H1 (cell line): Measurements from ENCODE around the gene RELB. TPM values are rescaled to one million over a fixed set of nuclear protein-coding genes. Genes with fewer than 3 reads are reported as not detected.

Source experiments
- CTCF ChIA-PET: fragments of 300-600 bp; sonication (Branson Sonifier 250); formaldehyde crosslinking; loops from one replicate; lab custom pipeline; 2021; ENCODE audit not compliant: partially characterized antibody; lab: Charles Lee
- POLR2A ChIA-PET: fragments of 300-600 bp; sonication (Branson Sonifier 250); formaldehyde crosslinking; loops from one replicate; lab custom pipeline; 2021; ENCODE audit warnings: inconsistent platforms; ENCODE audit not compliant: partially characterized antibody; lab: Charles Lee
- DNase-seq, 2 experiments: peaks; one replicate each; pipeline versions ENCODE4 v3.0.0 to v3.0.0-alpha.2; 2010 to 2022; ENCODE audit warnings: low spot score in 2 of 2, low read depth in 1 of 2, mixed read lengths in 1 of 2
- FAIRE-seq: peaks from 2 replicates; lab custom pipeline; 2011; peaks lifted over from hg19 to GRCh38; lab: Jason Lieb, UNC
- H2AFZ ChIP-seq: 2 replicates; pipeline ENCODE4 v1.8.1; 2012; ENCODE audit warnings: low read length, inconsistent platforms
- H2AK5ac ChIP-seq: 2 replicates; pipeline ENCODE4 v1.6.1; 2013; ENCODE audit warnings: low read depth, low read length
- H2BK120ac ChIP-seq: replicated peaks from 2 replicates; pipeline ENCODE3; 2013; ENCODE audit warnings: low read depth, low read length, inconsistent platforms
- H2BK12ac ChIP-seq: 2 replicates; pipeline ENCODE4 v1.6.1; 2013; ENCODE audit warnings: low read depth, low read length
- H2BK15ac ChIP-seq: 2 replicates; pipeline ENCODE4 v1.6.1; 2013; ENCODE audit warnings: low read length
- H2BK20ac ChIP-seq: 2 replicates; pipeline ENCODE4 v1.6.1; 2013; ENCODE audit warnings: low read length
- H2BK5ac ChIP-seq: 2 replicates; pipeline ENCODE4 v1.6.1; 2013; ENCODE audit warnings: low read depth, low read length
- H3K14ac ChIP-seq: 2 replicates; pipeline ENCODE4 v1.6.1; 2013; ENCODE audit warnings: inconsistent platforms; ENCODE audit not compliant: insufficient read length
- H3K18ac ChIP-seq: 2 replicates; pipeline ENCODE4 v1.6.1; 2013; ENCODE audit warnings: low read length; ENCODE audit errors: extremely low read depth
- H3K23ac ChIP-seq: 2 replicates; pipeline ENCODE4 v1.6.1; 2013; ENCODE audit warnings: inconsistent platforms; ENCODE audit not compliant: insufficient read length
- H3K23me2 ChIP-seq: 2 replicates; pipeline ENCODE4 v1.6.1; 2013; ENCODE audit warnings: low read depth, low read length
- H3K27ac ChIP-seq: 2 replicates; pipeline ENCODE4 v1.6.1; 2011; ENCODE audit warnings: low read depth, low read length, inconsistent platforms
- H3K27me3 ChIP-seq, 4 experiments: replicated peaks in 1 of 4; 1 replicate in 1 of 4; 2 replicates in 3 of 4; pipeline versions ENCODE4 v1.6.1 to v1.8.1; 2011 to 2013; ENCODE audit warnings: low read length in 3 of 4, mild to moderate bottlenecking in 3 of 4, inconsistent platforms in 2 of 4, mixed read lengths in 2 of 4, moderate library complexity in 1 of 4; ENCODE audit not compliant: control insufficient read depth in 3 of 4, insufficient read depth in 3 of 4; ENCODE audit errors: extremely low read depth in 1 of 4
- H3K36me3 ChIP-seq, 4 experiments: 2 replicates each; pipeline versions ENCODE4 v1.6.1 to v1.8.1; 2011 to 2013; ENCODE audit warnings: mild to moderate bottlenecking in 4 of 4, low read length in 3 of 4, moderate library complexity in 2 of 4, control low read depth in 1 of 4, inconsistent platforms in 1 of 4; ENCODE audit not compliant: insufficient read depth in 4 of 4, control insufficient read depth in 2 of 4
- H3K4ac ChIP-seq: replicated peaks from 2 replicates; pipeline ENCODE3; 2013; ENCODE audit warnings: low read length, low read depth, mixed read lengths, inconsistent platforms; ENCODE audit not compliant: insufficient read length
- H3K4me1 ChIP-seq, 4 experiments: replicated peaks in 1 of 4; 1 replicate in 1 of 4; 2 replicates in 3 of 4; pipeline versions ENCODE4 v1.6.1 to v1.8.1; 2011 to 2013; ENCODE audit warnings: low read length in 3 of 4, inconsistent platforms in 2 of 4, mixed read lengths in 1 of 4; ENCODE audit not compliant: insufficient read depth in 4 of 4, control insufficient read depth in 3 of 4
- H3K4me2 ChIP-seq, 2 experiments: 2 replicates each; pipeline versions ENCODE4 v1.6.1 to v1.8.1; 2011 to 2013; ENCODE audit warnings: low read depth in 2 of 2, low read length in 2 of 2, control low read depth in 1 of 2, inconsistent platforms in 1 of 2, mild to moderate bottlenecking in 1 of 2; ENCODE audit not compliant: insufficient read depth in 1 of 2
- H3K4me3 ChIP-seq, 4 experiments: fragments of 200-600, 300-600 bp in 1 of 4; sonication (generic), shearing (Covaris generic), sonication (Bioruptor Twin) in 1 of 4; 2 replicates each; pipeline versions ENCODE4 v1.5.1 to v1.8.1; 2011 to 2016; ENCODE audit warnings: low read length in 4 of 4, low read depth in 3 of 4, control low read depth in 2 of 4, inconsistent platforms in 2 of 4, mild to moderate bottlenecking in 2 of 4, mixed read lengths in 1 of 4, moderate library complexity in 1 of 4; ENCODE audit not compliant: insufficient read depth in 2 of 4; ENCODE audit errors: extremely low read depth in 1 of 4
- H3K56ac ChIP-seq: replicated peaks from 2 replicates; pipeline ENCODE3; 2013; ENCODE audit warnings: low read depth, mild to moderate bottlenecking, mixed read lengths, low read length, inconsistent platforms; ENCODE audit not compliant: insufficient read length
- H3K79me1 ChIP-seq: 2 replicates; pipeline ENCODE4 v1.6.1; 2013; ENCODE audit warnings: low read depth, low read length, control low read depth
- H3K79me2 ChIP-seq, 2 experiments: 2 replicates each; pipeline versions ENCODE4 v1.6.1 to v1.8.1; 2012 to 2013; ENCODE audit warnings: low read length in 2 of 2, mild to moderate bottlenecking in 2 of 2, inconsistent platforms in 1 of 2; ENCODE audit not compliant: insufficient read depth in 2 of 2, control insufficient read depth in 1 of 2
- H3K9ac ChIP-seq, 4 experiments: replicated peaks in 1 of 4; 1 replicate in 1 of 4; 2 replicates in 3 of 4; pipeline versions ENCODE4 v1.6.1 to v1.8.1; 2011 to 2013; ENCODE audit warnings: low read depth in 3 of 4, low read length in 3 of 4, control low read depth in 2 of 4, mild to moderate bottlenecking in 2 of 4, moderate library complexity in 2 of 4, inconsistent platforms in 1 of 4; ENCODE audit errors: extremely low read depth in 1 of 4
- H3K9me3 ChIP-seq, 2 experiments: 2 replicates each; pipeline versions ENCODE4 v1.6.1 to v1.8.1; 2012 to 2013; ENCODE audit warnings: mild to moderate bottlenecking in 2 of 2, moderate library complexity in 2 of 2, control low read depth in 1 of 2, inconsistent platforms in 1 of 2, low read depth in 1 of 2, low read length in 1 of 2, mixed read lengths in 1 of 2; ENCODE audit not compliant: insufficient read depth in 2 of 2
- H4K20me1 ChIP-seq, 2 experiments: replicated peaks in 1 of 2; 2 replicates each; pipeline versions ENCODE3 to v1.8.1; 2011 to 2013; ENCODE audit warnings: inconsistent platforms in 2 of 2, low read length in 2 of 2, mild to moderate bottlenecking in 1 of 2; ENCODE audit not compliant: insufficient read depth in 2 of 2, control insufficient read depth in 1 of 2
- H4K5ac ChIP-seq: 2 replicates; pipeline ENCODE4 v1.6.1; 2013; ENCODE audit warnings: low read length, low read depth, mixed read lengths, inconsistent platforms; ENCODE audit not compliant: insufficient read length
- H4K8ac ChIP-seq: 2 replicates; pipeline ENCODE4 v1.8.0; 2013; ENCODE audit warnings: mild to moderate bottlenecking, moderate library complexity, low read length, inconsistent platforms; ENCODE audit not compliant: insufficient read depth; ENCODE audit errors: extremely low read depth
- H4K91ac ChIP-seq: replicated peaks from 2 replicates; pipeline ENCODE3; 2013; ENCODE audit warnings: low read length, mixed read lengths, inconsistent platforms; ENCODE audit not compliant: insufficient read length
- ATF2 ChIP-seq: IDR thresholded peaks from 2 replicates; pipeline ENCODE4 v1.6.1; 2012; ENCODE audit warnings: low read length, inconsistent platforms
- ATF3 ChIP-seq: IDR thresholded peaks from 2 replicates; pipeline ENCODE4 v1.6.1; 2011; ENCODE audit warnings: low read depth, mild to moderate bottlenecking, low read length; ENCODE audit not compliant: insufficient read depth
- BCL11A ChIP-seq, 2 experiments: IDR thresholded peaks; one replicate each; pipeline ENCODE4 v1.6.1; 2011; ENCODE audit warnings: low read depth in 2 of 2, low read length in 2 of 2, mild to moderate bottlenecking in 2 of 2
- CREB1 ChIP-seq: IDR thresholded peaks from 2 replicates; pipeline ENCODE4 v1.6.1; 2012; ENCODE audit warnings: inconsistent platforms
- CTBP2 ChIP-seq: IDR thresholded peaks from 2 replicates; pipeline ENCODE4 v1.7.0; 2011; ENCODE audit warnings: borderline replicate concordance, mild to moderate bottlenecking, moderate library complexity, mixed read lengths, low read length; ENCODE audit not compliant: insufficient read depth, insufficient read length
- E2F6 ChIP-seq: IDR thresholded peaks from 2 replicates; pipeline ENCODE4 v1.6.1; 2012; ENCODE audit warnings: inconsistent platforms
- NRF1 ChIP-seq: IDR thresholded peaks from 2 replicates; pipeline ENCODE4 v1.6.1; 2011; ENCODE audit warnings: mild to moderate bottlenecking, low read depth, low read length, improper control_type of control experiment
- POU5F1 ChIP-seq: IDR thresholded peaks from 2 replicates; pipeline ENCODE4 v1.6.1; 2011; ENCODE audit warnings: low read depth, mild to moderate bottlenecking, low read length, moderate library complexity
- SUZ12 ChIP-seq: fragments of 200-600 bp; sonication (generic); IDR thresholded peaks from 2 replicates; pipeline ENCODE4 v1.6.1; 2012; ENCODE audit warnings: mild to moderate bottlenecking, inconsistent platforms, low read length, moderate library complexity, mixed read lengths
- USF2 ChIP-seq: IDR thresholded peaks from 2 replicates; pipeline ENCODE4 v1.6.1; 2011; ENCODE audit warnings: low read length, improper control_type of control experiment
- WGBS, 2 experiments: shearing (Covaris generic) in 1 of 2; methylation state at CpG; one replicate each; pipeline versions ENCODE4 v1.1.6 to v1.1.7; 2013 to 2015; ENCODE audit warnings: low lambda C conversion rate in 2 of 2, mixed read lengths in 2 of 2, inconsistent platforms in 1 of 2, low coverage in 1 of 2, missing lambda C conversion rate in 1 of 2; ENCODE audit not compliant: insufficient replicate concordance in 2 of 2, insufficient coverage in 1 of 2, insufficient read length in 1 of 2; ENCODE audit errors: extremely low coverage in 1 of 2, missing lambda C conversion rate in 1 of 2; 5-methylcytosine and 5-hydroxymethylcytosine counted together
- polyA plus RNA-seq, 7 experiments: library from polyadenylated mRNA; depleted of rRNA in 3 of 7; stranded (reverse) in 5 of 7; unstranded in 2 of 7; fragments of >200 nt in 5 of 7; fragments of 200-250 nt in 2 of 7; gene quantifications; 1 replicate in 5 of 7; 2 replicates in 1 of 7; 4 replicates in 1 of 7; pipeline versions ENCODE4 v1.2.1 to v1.2.3, GENCODE V29; 2011 to 2013; ENCODE audit warnings: missing spikeins in 2 of 7, mixed read lengths in 2 of 7
- total RNA-seq: library from RNA; stranded (reverse); fragmentation: NEBNext Ultra II Directional; extraction: Animal tissue kit (Norgen Biotek cat#: 25700); gene quantifications from 2 replicates; pipeline ENCODE4 v1.2.1, GENCODE V29; 2021

Gene RELB
- total and polyA plus RNA-seq, 2 of the 8 experiments (the other 6 are each of a cell fraction or from before 2014, with no cell fraction given), result 10.0 to 13.1 TPM

GRCh38 chr19:45023048-45023447 lies 21.8 kb downstream of the RELB start:
- Histone ChIP-seq H3K9ac (no peak overlapping the region), H3K79me2 (no peaks in the 10 kb centered on the region), H2BK12ac (no peak overlapping the region), H3K18ac (no peak overlapping the region), H3K4me3 (no peak overlapping the region), H2BK5ac (no peak overlapping the region), H2BK15ac (no peak overlapping the region), H3K14ac (no peak overlapping the region), H3K23ac (no peak overlapping the region), H2AK5ac (no peak overlapping the region), H2BK120ac (no peak overlapping the region), H4K5ac (no peak overlapping the region), H3K23me2 (no peaks in the 10 kb centered on the region), H3K79me1 (no peaks in the 10 kb centered on the region), H3K27me3 (no peaks in the 10 kb centered on the region), H3K4me1 (0 out of 7 replicates have a peak, but pooled peaks cover 0 to 2% (median 0%) of the 10 kb centered on the region in 4 experiments), H3K9me3 (no peaks in the 10 kb centered on the region), H2AFZ (no peak overlapping the region), H3K56ac (no peak overlapping the region), H4K20me1 (no peaks in the 10 kb centered on the region), H3K4me2 (no peak overlapping the region), H3K4ac (no peak overlapping the region), H3K27ac (no peak overlapping the region), H3K36me3 (no peaks in the 10 kb centered on the region; a peak in 1 of 8 replicates), H4K91ac (no peak overlapping the region), H2BK20ac (no peak overlapping the region), H4K8ac (no peak overlapping the region)
- CTCF ChIA-PET, result no interaction called here
- WGBS, 2 experiments, result 93% methylated on average over 4 of the region's 4 CpGs; no CpG with 5 or more reads in 1 of the 2 experiments
- DNase-seq (no peak), FAIRE-seq (no peak)
- POLR2A ChIA-PET, result interaction anchor here (0.6 kb wide), 1 partner anchor 24 kb away, joined by 3 read pairs; no protein-coding TSS in a partner anchor
- TF ChIP-seq E2F6 (no peak), ATF2 (no peak), SUZ12 (no peak), POU5F1 (no peak), CREB1 (no peak), ATF3 (no peak), CTBP2 (no peak), BCL11A (IDR thresholded peaks at IDR 0.05; ENCODE audit: low read depth in 2 of 2, low read length in 2 of 2) (no peak), NRF1 (no peak), USF2 (no peak)
